ENCODE data around the gene ZSCAN22.

DNA sequence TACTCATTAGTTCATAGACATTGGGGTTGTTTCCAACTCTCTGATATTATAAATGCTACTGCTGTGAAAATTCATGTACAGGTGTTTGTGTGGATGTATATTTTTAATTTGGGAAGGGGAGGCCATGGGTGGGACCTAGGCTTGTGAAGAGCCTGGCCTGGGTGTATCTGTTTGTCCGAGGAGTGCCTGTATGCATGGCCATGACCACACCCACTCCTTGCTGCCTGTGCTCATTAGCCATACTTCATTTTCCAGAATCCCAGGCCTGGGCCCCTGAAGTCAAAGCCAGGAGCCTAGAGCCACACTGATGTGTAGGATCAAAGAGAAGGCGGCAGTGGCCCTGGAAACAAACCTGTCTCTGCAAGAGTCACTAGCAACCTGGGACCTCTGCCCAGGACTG is 11.2 kb upstream of the ZSCAN22 start:
- TF ChIP-seq POLR2A (IDR thresholded peaks at IDR 0.05; ENCODE audit: low read length) (no peak), GATA1 (IDR thresholded peaks at IDR 0.05; ENCODE audit: low read depth, low read length) (no peak)

Data from erythroblast (primary cell).